H9 (cell line): ENCODE data around the gene CXCL12. TPM values are rescaled to one million over a fixed set of nuclear protein-coding genes. Genes with fewer than 3 reads are reported as not detected.

Experiments
- DNase-seq: peaks from one replicate; pipeline ENCODE4 v3.0.0-alpha.2; 2017
- H2AFZ ChIP-seq: one replicate; pipeline ENCODE4 v1.6.1; 2013; ENCODE audit warnings: mild to moderate bottlenecking, low read length, control low read depth, moderate library complexity
- H2AK5ac ChIP-seq: 2 replicates; pipeline ENCODE4 v1.6.1; 2013; ENCODE audit warnings: low read length, control low read depth, mixed read lengths; ENCODE audit not compliant: insufficient read length
- H2BK120ac ChIP-seq: one replicate; pipeline ENCODE4 v1.6.1; 2013; ENCODE audit warnings: low read depth, mild to moderate bottlenecking, low read length, control low read depth, inconsistent platforms; ENCODE audit not compliant: poor library complexity, severe bottlenecking
- H2BK12ac ChIP-seq: 2 replicates; pipeline ENCODE4 v1.6.1; 2013; ENCODE audit warnings: low read length, control low read depth, mixed read lengths, low read depth; ENCODE audit not compliant: insufficient read length
- H2BK15ac ChIP-seq: 2 replicates; pipeline ENCODE4 v1.6.1; 2013; ENCODE audit warnings: low read depth, low read length, control low read depth
- H2BK20ac ChIP-seq: one replicate; pipeline ENCODE4 v1.6.1; 2013; ENCODE audit warnings: low read depth, mild to moderate bottlenecking, low read length, control low read depth, inconsistent platforms; ENCODE audit not compliant: poor library complexity, severe bottlenecking
- H2BK5ac ChIP-seq: 2 replicates; pipeline ENCODE4 v1.6.1; 2013; ENCODE audit warnings: low read length, control low read depth, mixed read lengths; ENCODE audit not compliant: insufficient read length
- H3K14ac ChIP-seq: 2 replicates; pipeline ENCODE4 v1.6.1; 2013; ENCODE audit warnings: low read length, control low read depth; ENCODE audit not compliant: insufficient read depth
- H3K18ac ChIP-seq: 2 replicates; pipeline ENCODE4 v1.6.1; 2013; ENCODE audit warnings: low read depth, mild to moderate bottlenecking, mixed read lengths, low read length, control low read depth; ENCODE audit not compliant: insufficient read length
- H3K23ac ChIP-seq: 2 replicates; pipeline ENCODE4 v1.6.1; 2013; ENCODE audit warnings: low read length, control low read depth, mixed read lengths, low read depth; ENCODE audit not compliant: insufficient read length
- H3K23me2 ChIP-seq: 2 replicates; pipeline ENCODE4 v1.6.1; 2013; ENCODE audit warnings: low read depth, mild to moderate bottlenecking, mixed read lengths, low read length, control low read depth; ENCODE audit not compliant: insufficient read length, poor library complexity, severe bottlenecking
- H3K27ac ChIP-seq: 2 replicates; pipeline ENCODE4 v1.5.1; 2013; ENCODE audit warnings: low read length, control low read depth, mixed read lengths, low read depth; ENCODE audit not compliant: insufficient read length
- H3K27me3 ChIP-seq: 2 replicates; pipeline ENCODE4 v1.6.1; 2013; ENCODE audit warnings: low read length, control low read depth, inconsistent platforms; ENCODE audit not compliant: insufficient read depth
- H3K4ac ChIP-seq: 2 replicates; pipeline ENCODE4 v1.6.1; 2013; ENCODE audit warnings: low read depth, mild to moderate bottlenecking, control low read depth, inconsistent platforms, low read length, moderate library complexity
- H3K4me1 ChIP-seq: 2 replicates; pipeline ENCODE4 v1.6.1; 2013; ENCODE audit warnings: low read length, control low read depth, inconsistent platforms; ENCODE audit not compliant: insufficient read depth
- H3K4me2 ChIP-seq: 2 replicates; pipeline ENCODE4 v1.6.1; 2013; ENCODE audit warnings: low read length, control low read depth, mixed read lengths; ENCODE audit not compliant: insufficient read length, insufficient read depth
- H3K56ac ChIP-seq: 2 replicates; pipeline ENCODE4 v1.6.1; 2013; ENCODE audit warnings: low read depth, mild to moderate bottlenecking, mixed read lengths, low read length, control low read depth; ENCODE audit not compliant: insufficient read length
- H3K79me1 ChIP-seq: 2 replicates; pipeline ENCODE4 v1.6.1; 2013; ENCODE audit warnings: low read depth, mild to moderate bottlenecking, moderate library complexity, low read length, control low read depth, inconsistent platforms; ENCODE audit not compliant: insufficient read depth, poor library complexity, severe bottlenecking
- H3K79me2 ChIP-seq: 2 replicates; pipeline ENCODE4 v1.6.1; 2013; ENCODE audit warnings: low read length, control low read depth, inconsistent platforms; ENCODE audit not compliant: insufficient read depth
- H3K9ac ChIP-seq: 2 replicates; pipeline ENCODE4 v1.6.1; 2013; ENCODE audit warnings: low read length, control low read depth, mixed read lengths; ENCODE audit not compliant: insufficient read length; ENCODE audit errors: extremely low read depth
- H3K9me3 ChIP-seq: one replicate; pipeline ENCODE4 v1.6.1; 2013; ENCODE audit warnings: low read depth, low read length, inconsistent platforms; ENCODE audit not compliant: control insufficient read depth
- H3T11ph ChIP-seq: one replicate; pipeline ENCODE4 v1.6.1; 2013; ENCODE audit warnings: mild to moderate bottlenecking, low read length, control low read depth, inconsistent platforms
- H4K20me1 ChIP-seq: one replicate; pipeline ENCODE4 v1.6.1; 2013; ENCODE audit not compliant: control insufficient read depth, insufficient read length, insufficient read depth
- H4K5ac ChIP-seq: 2 replicates; pipeline ENCODE4 v1.6.1; 2013; ENCODE audit warnings: low read depth, mild to moderate bottlenecking, mixed read lengths, low read length, control low read depth; ENCODE audit not compliant: insufficient read length
- H4K8ac ChIP-seq: replicated peaks from 2 replicates; pipeline ENCODE4 v1.6.1; 2013; ENCODE audit warnings: low read length, control low read depth, mixed read lengths, low read depth; ENCODE audit not compliant: insufficient read length
- H4K91ac ChIP-seq: 2 replicates; pipeline ENCODE4 v1.6.1; 2013; ENCODE audit warnings: low read depth, mild to moderate bottlenecking, moderate library complexity, mixed read lengths, low read length, control low read depth; ENCODE audit not compliant: insufficient read length
- H3K27ac Mint-ChIP-seq, 3 experiments: 2 replicates in 2 of 3; 3 replicates in 1 of 3; pipeline ENCODE4 v1.8.0; 2020 to 2021; ENCODE audit warnings: mixed read lengths in 3 of 3, mild to moderate bottlenecking in 1 of 3, moderate library complexity in 1 of 3
- H3K27me3 Mint-ChIP-seq: 2 replicates; pipeline ENCODE4 v1.8.0; 2021; ENCODE audit warnings: low read depth, mild to moderate bottlenecking, moderate library complexity, mixed read lengths
- H3K36me3 Mint-ChIP-seq, 3 experiments: 2 replicates in 2 of 3; 3 replicates in 1 of 3; pipeline ENCODE4 v1.8.0; 2020 to 2021; ENCODE audit warnings: low read depth in 3 of 3, mixed read lengths in 3 of 3; ENCODE audit not compliant: insufficient read depth in 1 of 3
- H3K4me1 Mint-ChIP-seq, 2 experiments: 2 replicates each; pipeline ENCODE4 v1.8.0; 2020; ENCODE audit warnings: mixed read lengths in 2 of 2
- H3K4me3 Mint-ChIP-seq, 2 experiments: 2 replicates in 1 of 2; 3 replicates in 1 of 2; pipeline ENCODE4 v1.8.0; 2020 to 2021; ENCODE audit warnings: mild to moderate bottlenecking in 2 of 2, mixed read lengths in 2 of 2, moderate library complexity in 1 of 2
- H3K9me3 Mint-ChIP-seq, 2 experiments: 2 replicates in 1 of 2; 3 replicates in 1 of 2; pipeline ENCODE4 v1.8.0; 2020; ENCODE audit warnings: mild to moderate bottlenecking in 2 of 2, mixed read lengths in 2 of 2, moderate library complexity in 1 of 2
- WGBS: extraction: QIAGEN DNeasy Blood & Tissue Kit; methylation state at CpG from one replicate; pipeline ENCODE4 v1.1.7; 2013; ENCODE audit warnings: missing lambda C conversion rate, low lambda C conversion rate, mixed read lengths; ENCODE audit not compliant: insufficient read length; ENCODE audit errors: extremely low coverage; 5-methylcytosine and 5-hydroxymethylcytosine counted together
- total RNA-seq: library from RNA; stranded (reverse); gene quantifications from 2 replicates; pipeline ENCODE4 v1.2.1, GENCODE V29; 2021
- TF ChIP-seq, protein P1 (sequence below): fragments of 200-600 bp; sonication (generic); conservative IDR thresholded peaks from 3 replicates; pipeline ENCODE4 v1.8.0; 2021; ENCODE audit warnings: antibody characterized with exemption, mild to moderate bottlenecking

CXCL12 gene
- total RNA-seq, 1 experiment from 2014 or later = 28.3 TPM

GRCh38 chr10:44426247-44427034, 41.5 kb upstream of the CXCL12 start:
- WGBS = no CpG with 5 or more reads among the region's 8 CpGs

More at GRCh38 chr10:44426247-44427034, 41.5 kb upstream of the CXCL12 start:
- H3K23ac ChIP-seq = no peak overlapping the region
- no peak overlapping the region for H2BK120ac ChIP-seq
- Mint-ChIP-seq H3K4me3 (no peak overlapping the region), H3K27me3 (no peaks in the 10 kb centered on the region), H3K9me3 (peaks cover 19 to 30% of the 10 kb centered on the region in 2 experiments), H3K36me3 (peaks cover 6 to 11% (median 8%) of the 10 kb centered on the region in 3 experiments; a peak in 6 of 7 replicates), H3K27ac (no peak overlapping the region), H3K4me1 (peaks cover 0 to 5% of the 10 kb centered on the region in 2 experiments; a peak in 1 of 4 replicates)
- TF ChIP-seq, protein P1, sequence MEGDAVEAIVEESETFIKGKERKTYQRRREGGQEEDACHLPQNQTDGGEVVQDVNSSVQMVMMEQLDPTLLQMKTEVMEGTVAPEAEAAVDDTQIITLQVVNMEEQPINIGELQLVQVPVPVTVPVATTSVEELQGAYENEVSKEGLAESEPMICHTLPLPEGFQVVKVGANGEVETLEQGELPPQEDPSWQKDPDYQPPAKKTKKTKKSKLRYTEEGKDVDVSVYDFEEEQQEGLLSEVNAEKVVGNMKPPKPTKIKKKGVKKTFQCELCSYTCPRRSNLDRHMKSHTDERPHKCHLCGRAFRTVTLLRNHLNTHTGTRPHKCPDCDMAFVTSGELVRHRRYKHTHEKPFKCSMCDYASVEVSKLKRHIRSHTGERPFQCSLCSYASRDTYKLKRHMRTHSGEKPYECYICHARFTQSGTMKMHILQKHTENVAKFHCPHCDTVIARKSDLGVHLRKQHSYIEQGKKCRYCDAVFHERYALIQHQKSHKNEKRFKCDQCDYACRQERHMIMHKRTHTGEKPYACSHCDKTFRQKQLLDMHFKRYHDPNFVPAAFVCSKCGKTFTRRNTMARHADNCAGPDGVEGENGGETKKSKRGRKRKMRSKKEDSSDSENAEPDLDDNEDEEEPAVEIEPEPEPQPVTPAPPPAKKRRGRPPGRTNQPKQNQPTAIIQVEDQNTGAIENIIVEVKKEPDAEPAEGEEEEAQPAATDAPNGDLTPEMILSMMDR = no peak
- H2AK5ac ChIP-seq = no peak overlapping the region
- no peak overlapping the region for H3K4me2 ChIP-seq
- no peak overlapping the region for H3K9ac ChIP-seq
- DNase-seq = no peak
- H2BK15ac ChIP-seq = no peak overlapping the region
- H4K20me1 ChIP-seq = no peaks in the 10 kb centered on the region
- H3K79me2 ChIP-seq = no peaks in the 10 kb centered on the region
- no peak overlapping the region for H3K18ac ChIP-seq
- H3K9me3 ChIP-seq = no peaks in the 10 kb centered on the region
- no peak overlapping the region for H2BK5ac ChIP-seq
- no peak overlapping the region for H4K91ac ChIP-seq
- H4K8ac ChIP-seq = no peak overlapping the region
- H3K14ac ChIP-seq = no peak overlapping the region
- no peak overlapping the region for H4K5ac ChIP-seq
- no peaks in the 10 kb centered on the region for H3K79me1 ChIP-seq
- H3T11ph ChIP-seq = no peak overlapping the region
- no peak overlapping the region for H2BK20ac ChIP-seq
- no peaks in the 10 kb centered on the region for H3K4me1 ChIP-seq
- H3K27ac ChIP-seq = no peak overlapping the region
- H2BK12ac ChIP-seq = no peak overlapping the region
- H2AFZ ChIP-seq = no peak overlapping the region
- H3K4ac ChIP-seq = no peak overlapping the region
- no peak overlapping the region for H3K56ac ChIP-seq
- H3K23me2 ChIP-seq = no peaks in the 10 kb centered on the region
- H3K27me3 ChIP-seq = no peaks in the 10 kb centered on the region
